HepG2 (cell line): ENCODE measurements around the gene ASIC3. TPM values are rescaled to one million over a fixed set of nuclear protein-coding genes. Genes with fewer than 3 reads are reported as not detected.

ENCODE experiments used
- ATAC-seq: fragments of 200-7000 bp; cut with Tn5 transposase; 3 replicates; pipeline ENCODE4 v1.9.1; 2020; ENCODE audit warnings: mild to moderate bottlenecking, moderate library complexity
- BruUV-seq: library from RNA; stranded (reverse); fragments of 400-500 nt; replicated peaks from 2 replicates; lab custom pipeline; 2021; lab: Mats Ljungman, UMichigan
- CTCF ChIA-PET: fragments of 300-600 bp; formaldehyde crosslinking; extraction: SDS; loops from one replicate; lab custom pipeline; 2021; ENCODE audit warnings: low total read pairs, inconsistent platforms, low intra/inter-chr PET ratio; lab: Yijun Ruan, JAX
- POLR2A ChIA-PET: fragments of 350-600 bp; sonication (Branson Sonifier 250); formaldehyde crosslinking; loops from one replicate; lab custom pipeline; 2020; ENCODE audit warnings: antibody characterized with exemption, inconsistent platforms; lab: Yijun Ruan, JAX
- DNase-seq: peaks from one replicate; pipeline ENCODE4 v3.0.0-alpha.2; 2015; ENCODE audit warnings: low spot score
- FAIRE-seq: peaks from 3 replicates; lab custom pipeline; 2011; peaks lifted over from hg19 to GRCh38; lab: Jason Lieb, UNC
- H2AFZ ChIP-seq: one replicate; pipeline ENCODE4 v1.6.1; 2011; ENCODE audit warnings: low read length, inconsistent platforms
- H3K27ac ChIP-seq: fragments of 300-600 bp; 3 replicates; pipeline ENCODE4 v1.8.0; 2011; ENCODE audit warnings: mixed run types, mild to moderate bottlenecking, mixed read lengths, low read length, inconsistent platforms; ENCODE audit not compliant: insufficient read depth; ENCODE audit errors: extremely low read length
- H3K27me3 ChIP-seq, 2 experiments: fragments of 200-600 bp in 1 of 2; 2 replicates in 1 of 2; 3 replicates in 1 of 2; pipeline versions ENCODE4 v1.6.0 to v1.8.0; 2011; ENCODE audit warnings: low read length in 2 of 2, mild to moderate bottlenecking in 2 of 2, moderate library complexity in 2 of 2, inconsistent platforms in 1 of 2; ENCODE audit not compliant: insufficient read depth in 2 of 2, control insufficient read depth in 1 of 2
- H3K36me3 ChIP-seq, 2 experiments: fragments of 200-600 bp in 1 of 2; replicated peaks in 1 of 2; 2 replicates in 1 of 2; 3 replicates in 1 of 2; pipeline versions ENCODE4 v1.5.1 to v1.8.0; 2011; ENCODE audit warnings: low read length in 2 of 2, inconsistent platforms in 1 of 2; ENCODE audit not compliant: insufficient read depth in 2 of 2, control insufficient read depth in 1 of 2
- H3K4me1 ChIP-seq: 2 replicates; pipeline ENCODE4 v1.5.1; 2012; ENCODE audit warnings: low read length, inconsistent platforms; ENCODE audit not compliant: insufficient read depth
- H3K4me2 ChIP-seq: 2 replicates; pipeline ENCODE4 v1.6.0; 2011; ENCODE audit warnings: low read depth, low read length, inconsistent platforms
- H3K4me3 ChIP-seq, 3 experiments: fragments of 200-600 bp in 1 of 3; sonication (generic), shearing (Covaris generic) in 1 of 3; replicated peaks in 1 of 3; 2 replicates each; pipeline ENCODE4 v1.5.1; 2011 to 2016; ENCODE audit warnings: low read length in 3 of 3, inconsistent platforms in 2 of 3, low read depth in 2 of 3, mild to moderate bottlenecking in 2 of 3, control low read depth in 1 of 3, mixed read lengths in 1 of 3; ENCODE audit not compliant: insufficient read depth in 1 of 3
- H3K79me2 ChIP-seq: one replicate; pipeline ENCODE4 v1.6.1; 2011; ENCODE audit warnings: low read length, inconsistent platforms; ENCODE audit not compliant: insufficient read depth
- H3K9ac ChIP-seq: 2 replicates; pipeline ENCODE4 v1.6.0; 2011; ENCODE audit warnings: mild to moderate bottlenecking, low read depth, low read length, inconsistent platforms; ENCODE audit not compliant: insufficient read depth
- H3K9me3 ChIP-seq: 2 replicates; pipeline ENCODE4 v1.5.1; 2012; ENCODE audit warnings: mild to moderate bottlenecking, low read length
- H4K20me1 ChIP-seq: 2 replicates; pipeline ENCODE4 v1.6.0; 2011; ENCODE audit warnings: inconsistent platforms, mild to moderate bottlenecking, low read length, moderate library complexity; ENCODE audit not compliant: insufficient read depth
- HNF1B ChIP-seq: sonication (generic); formaldehyde crosslinking; IDR thresholded peaks from 2 replicates; pipeline ENCODE4 v1.5.1; 2020; ENCODE audit warnings: mild to moderate bottlenecking, moderate library complexity, missing genetic modification reagents
- SMAD1 ChIP-seq: sonication (generic); formaldehyde crosslinking; IDR thresholded peaks from 2 replicates; pipeline ENCODE4 v1.4.0; 2020; ENCODE audit warnings: missing genetic modification reagents, low read depth, mild to moderate bottlenecking, borderline replicate concordance
- ZNF513 ChIP-seq: sonication (generic); formaldehyde crosslinking; conservative IDR thresholded peaks from 2 replicates; pipeline ENCODE4 v1.5.0; 2020; ENCODE audit warnings: missing genetic modification reagents
- ZNF761 ChIP-seq: sonication (generic); formaldehyde crosslinking; conservative IDR thresholded peaks from 2 replicates; pipeline ENCODE4 v1.4.0; 2020; ENCODE audit warnings: mild to moderate bottlenecking, missing genetic modification reagents
- WGBS: methylation state at CpG from one replicate; pipeline ENCODE4 v1.1.6; 2017; ENCODE audit warnings: low lambda C conversion rate; 5-methylcytosine and 5-hydroxymethylcytosine counted together
- in situ Hi-C: cut with HindIII; loops from 2 replicates; pipeline ENCODE4 v1.10.0; 2017; ENCODE audit warnings: low pct_unique_long_range_greater_than_20kb; ENCODE audit not compliant: extremely low pct_ligation_motif_present
- intact Hi-C: fragments of 100-400 bp; cut with micrococcal nuclease; formaldehyde crosslinking; loops from one replicate; pipeline ENCODE4 v1.10.0; 2022; ENCODE audit not compliant: unreplicated experiment
- polyA plus RNA-seq, 8 experiments: library from polyadenylated mRNA; depleted of rRNA in 3 of 8; stranded (reverse) in 7 of 8; unstranded in 1 of 8; fragments of >200 nt; fragmentation: Illumina TruSeq in 4 of 8; extraction: Trizol in 4 of 8; gene quantifications; 2 replicates each; pipeline versions ENCODE4 v1.2.1 to v1.2.3, GENCODE V29; 2011 to 2016; ENCODE audit warnings: low read depth in 4 of 8, missing spikeins in 1 of 8, mixed read lengths in 1 of 8; ENCODE audit not compliant: insufficient read depth in 1 of 8
- total RNA-seq, 5 experiments: library from RNA; depleted of rRNA; stranded (reverse); fragments of >200 nt; fragmentation: Illumina TruSeq; extraction: Trizol; gene quantifications; 2 replicates each; pipeline ENCODE4 v1.2.3, GENCODE V29; 2016; ENCODE audit warnings: low read depth in 1 of 5

The ASIC3 gene
- total and polyA plus RNA-seq, 2 of the 13 experiments (the other 11 are each of a cell fraction or from before 2014, with no cell fraction given) = 0.51 TPM; not detected in 1

DNA sequence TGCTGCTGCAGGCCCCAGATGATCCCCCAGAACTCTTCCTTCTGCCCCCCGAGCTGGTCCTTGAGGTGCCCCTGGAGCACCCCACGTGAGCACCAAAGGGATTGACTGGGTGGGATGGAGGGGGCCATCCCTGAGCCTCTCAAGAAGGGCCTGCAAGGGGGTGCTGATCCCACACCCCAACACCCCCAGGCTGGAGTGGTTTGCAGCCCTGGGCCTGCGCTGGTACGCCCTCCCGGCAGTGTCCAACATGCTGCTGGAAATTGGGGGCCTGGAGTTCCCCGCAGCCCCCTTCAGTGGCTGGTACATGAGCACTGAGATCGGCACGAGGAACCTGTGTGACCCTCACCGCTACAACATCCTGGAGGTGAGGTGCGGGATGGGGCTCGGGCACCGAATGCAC lies 49.3 kb upstream of the ASIC3 start:
- Histone ChIP-seq H3K4me3 (no peak overlapping the region), H3K4me2 (no peak overlapping the region), H3K9me3 (no peaks in the 10 kb centered on the region), H3K4me1 (peaks cover 24% of the 10 kb centered on the region), H3K79me2 (no peaks in the 10 kb centered on the region), H2AFZ (no peak overlapping the region), H3K9ac (no peak overlapping the region), H3K27me3 (peaks cover 0 to 14% of the 10 kb centered on the region in 2 experiments; a peak in 3 of 5 replicates), H4K20me1 (no peaks in the 10 kb centered on the region), H3K27ac (no peak overlapping the region), H3K36me3 (no peaks in the 10 kb centered on the region)
- POLR2A ChIA-PET = no interaction called here
- no peak for FAIRE-seq
- intact Hi-C loops = no loop called here
- TF ChIP-seq ZNF761 (CRISPR knock-in tag) (no peak), SMAD1 (CRISPR knock-in tag) (no peak), ZNF513 (CRISPR knock-in tag) (no peak), HNF1B (CRISPR knock-in tag) (no peak)
- in situ Hi-C loops = no loop called here
- DNase-seq = no peak
- CTCF ChIA-PET = no interaction called here
- no TSS peak for BruUV-seq
- 34% methylated on average over 7 of the region's 12 CpGs for WGBS
- no peak for ATAC-seq
